K562 (cell line): ENCODE data around the gene POMGNT1. TPM values are rescaled to one million over a fixed set of nuclear protein-coding genes. Genes with fewer than 3 reads are reported as not detected.

Experiments
- CREB5 ChIP-seq: fragments of 250-450 bp; sonication (Bioruptor Pico); IDR thresholded peaks from 2 replicates; pipeline ENCODE4 v1.5.0; 2020; ENCODE audit warnings: mild to moderate bottlenecking
- EP300 ChIP-seq: IDR thresholded peaks from 2 replicates; pipeline ENCODE4 v1.6.1; 2012; ENCODE audit warnings: low read length, improper control_type of control experiment
- HDAC1 ChIP-seq, 2 experiments: fragments of 450-650 bp; IDR thresholded peaks; 2 replicates each; pipeline ENCODE4 v1.6.1; 2016 to 2017; ENCODE audit warnings: inconsistent platforms in 1 of 2, mild to moderate bottlenecking in 1 of 2, moderate library complexity in 1 of 2
- HMG20A ChIP-seq: fragments of 450-650 bp; formaldehyde crosslinking; conservative IDR thresholded peaks from 2 replicates; pipeline ENCODE4 v1.4.0; 2020; ENCODE audit warnings: mild to moderate bottlenecking, mixed read lengths
- HNRNPL ChIP-seq: fragments of 200-400 bp; formaldehyde crosslinking; IDR thresholded peaks from 2 replicates; pipeline ENCODE4 v1.6.1; 2017; ENCODE audit warnings: low read depth, mild to moderate bottlenecking, low read length
- KDM2B ChIP-seq: fragments of 250-450 bp; sonication (Bioruptor Pico); IDR thresholded peaks from 2 replicates; pipeline ENCODE4 v1.8.0; 2021; ENCODE audit warnings: mild to moderate bottlenecking, moderate library complexity
- PTTG1 ChIP-seq: fragments of 450-650 bp; IDR thresholded peaks from 2 replicates; pipeline ENCODE4 v1.6.1; 2016; ENCODE audit warnings: low read depth, mild to moderate bottlenecking, missing genetic modification characterization, missing compliant biosample characterization
- RUNX1 ChIP-seq: sonication (generic); IDR thresholded peaks from 2 replicates; pipeline ENCODE4 v1.6.1; 2016; ENCODE audit warnings: antibody characterized with exemption, low read depth
- SMARCE1 ChIP-seq: fragments of 450-650 bp; IDR thresholded peaks from 2 replicates; pipeline ENCODE4 v1.7.1; 2016; ENCODE audit warnings: mild to moderate bottlenecking
- TAF7 ChIP-seq: fragments of 450-650 bp; IDR thresholded peaks from 2 replicates; pipeline ENCODE4 v1.6.1; 2016; ENCODE audit warnings: missing genetic modification characterization, missing compliant biosample characterization
- TOE1 ChIP-seq, 2 experiments: fragments of 450-650 bp in 1 of 2; sonication (generic) in 1 of 2; formaldehyde crosslinking in 1 of 2; IDR thresholded peaks; 2 replicates each; pipeline versions ENCODE4 v1.7.1 to v1.8.0; 2016 to 2022; ENCODE audit warnings: borderline replicate concordance in 2 of 2, mild to moderate bottlenecking in 2 of 2, antibody characterized with exemption in 1 of 2, inconsistent platforms in 1 of 2, low read depth in 1 of 2, missing genetic modification reagents in 1 of 2, moderate library complexity in 1 of 2
- ZBTB33 ChIP-seq: sonication (generic); formaldehyde crosslinking; IDR thresholded peaks from 2 replicates; pipeline ENCODE4 v1.8.1; 2023; ENCODE audit warnings: mild to moderate bottlenecking, missing genetic modification reagents
- ZNF175 ChIP-seq: fragments of 200-800 bp; sonication (Bioruptor generic); IDR thresholded peaks from 2 replicates; pipeline ENCODE4 v1.6.1; 2016; ENCODE audit warnings: low read depth, mild to moderate bottlenecking, missing genetic modification characterization, missing compliant biosample characterization
- ZNF780A ChIP-seq: fragments of 250-450 bp; sonication (Bioruptor Pico); IDR thresholded peaks from 2 replicates; pipeline ENCODE4 v1.5.0; 2021; ENCODE audit warnings: mild to moderate bottlenecking
- polyA plus RNA-seq, 8 experiments: library from polyadenylated mRNA; depleted of rRNA in 4 of 8; stranded (reverse) in 5 of 8; unstranded in 3 of 8; fragments of >200 nt; fragmentation: Nextera tagmentation in 2 of 8; fragmentation: Illumina TruSeq in 1 of 8; extraction: Ambion mirVana in 2 of 8; extraction: Trizol in 1 of 8; gene quantifications; 2 replicates each; pipeline versions ENCODE4 v1.2.1 to v1.2.3, GENCODE V29; 2011 to 2014; ENCODE audit warnings: inconsistent platforms in 1 of 8, missing spikeins in 1 of 8
- total RNA-seq, 7 experiments: library from RNA; depleted of rRNA in 6 of 7; stranded (reverse); fragments of >200 nt in 6 of 7; fragmentation: Illumina TruSeq in 2 of 7; extraction: Trizol in 2 of 7; gene quantifications; 2 replicates each; pipeline versions ENCODE4 v1.2.1 to v1.2.3, GENCODE V29; 2011 to 2021; ENCODE audit warnings: low replicate concordance in 1 of 7
- TF ChIP-seq, protein P1 (sequence below), 2 experiments: fragments of 450-650 bp; formaldehyde crosslinking in 1 of 2; IDR thresholded peaks; 2 replicates each; pipeline versions ENCODE4 v1.4.0 to v1.6.1; 2014 to 2020; ENCODE audit warnings: mild to moderate bottlenecking in 2 of 2, borderline replicate concordance in 1 of 2, low read depth in 1 of 2

Gene POMGNT1
- total and polyA plus RNA-seq, 9 of the 15 experiments (the other 6 are each of a cell fraction or from before 2014, with no cell fraction given): 14.1 to 58.9 (median 37.8) TPM

DNA sequence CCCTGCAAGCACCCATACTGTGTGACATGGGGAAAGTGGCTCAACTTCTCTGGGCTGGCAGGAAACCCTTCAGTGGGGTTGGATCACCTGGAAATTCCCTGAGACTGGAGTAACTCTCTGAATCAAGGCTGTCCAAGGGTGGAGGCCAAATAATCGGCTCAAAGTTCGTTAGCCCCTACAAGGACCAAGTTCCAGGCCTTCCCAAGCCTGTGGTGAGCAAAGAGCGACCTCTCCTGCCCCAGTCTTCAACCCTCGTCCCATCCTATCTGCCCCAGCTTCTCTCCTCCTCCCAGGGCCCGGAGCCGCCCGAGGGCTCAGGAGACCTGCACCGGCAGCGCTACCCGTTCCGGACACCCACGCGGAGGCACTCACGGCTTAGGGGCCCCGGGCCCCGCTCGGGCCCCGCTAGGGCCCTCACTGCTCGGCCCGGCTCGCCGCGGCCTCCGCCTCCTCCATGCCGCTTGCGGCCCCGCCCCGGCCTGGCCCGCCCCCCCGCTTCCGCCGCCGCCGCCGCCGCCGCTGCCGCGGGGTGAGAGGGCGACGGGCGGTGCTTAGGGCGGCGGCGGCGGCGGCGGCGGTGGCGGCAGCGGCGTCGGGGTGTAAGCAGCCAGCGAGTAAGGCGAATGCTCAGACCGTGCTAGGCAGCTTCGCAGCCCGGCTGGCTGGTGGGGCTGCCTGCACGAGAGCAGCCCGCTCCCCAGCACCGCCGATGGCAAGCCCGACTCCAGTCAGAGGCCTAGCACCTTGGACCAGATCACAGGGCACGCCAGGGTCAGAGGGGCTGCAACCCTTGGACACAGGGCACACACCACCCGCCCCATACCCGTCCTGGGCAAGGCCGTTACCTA is at the start of gene POMGNT1 (continued):
- TF ChIP-seq, protein P1, sequence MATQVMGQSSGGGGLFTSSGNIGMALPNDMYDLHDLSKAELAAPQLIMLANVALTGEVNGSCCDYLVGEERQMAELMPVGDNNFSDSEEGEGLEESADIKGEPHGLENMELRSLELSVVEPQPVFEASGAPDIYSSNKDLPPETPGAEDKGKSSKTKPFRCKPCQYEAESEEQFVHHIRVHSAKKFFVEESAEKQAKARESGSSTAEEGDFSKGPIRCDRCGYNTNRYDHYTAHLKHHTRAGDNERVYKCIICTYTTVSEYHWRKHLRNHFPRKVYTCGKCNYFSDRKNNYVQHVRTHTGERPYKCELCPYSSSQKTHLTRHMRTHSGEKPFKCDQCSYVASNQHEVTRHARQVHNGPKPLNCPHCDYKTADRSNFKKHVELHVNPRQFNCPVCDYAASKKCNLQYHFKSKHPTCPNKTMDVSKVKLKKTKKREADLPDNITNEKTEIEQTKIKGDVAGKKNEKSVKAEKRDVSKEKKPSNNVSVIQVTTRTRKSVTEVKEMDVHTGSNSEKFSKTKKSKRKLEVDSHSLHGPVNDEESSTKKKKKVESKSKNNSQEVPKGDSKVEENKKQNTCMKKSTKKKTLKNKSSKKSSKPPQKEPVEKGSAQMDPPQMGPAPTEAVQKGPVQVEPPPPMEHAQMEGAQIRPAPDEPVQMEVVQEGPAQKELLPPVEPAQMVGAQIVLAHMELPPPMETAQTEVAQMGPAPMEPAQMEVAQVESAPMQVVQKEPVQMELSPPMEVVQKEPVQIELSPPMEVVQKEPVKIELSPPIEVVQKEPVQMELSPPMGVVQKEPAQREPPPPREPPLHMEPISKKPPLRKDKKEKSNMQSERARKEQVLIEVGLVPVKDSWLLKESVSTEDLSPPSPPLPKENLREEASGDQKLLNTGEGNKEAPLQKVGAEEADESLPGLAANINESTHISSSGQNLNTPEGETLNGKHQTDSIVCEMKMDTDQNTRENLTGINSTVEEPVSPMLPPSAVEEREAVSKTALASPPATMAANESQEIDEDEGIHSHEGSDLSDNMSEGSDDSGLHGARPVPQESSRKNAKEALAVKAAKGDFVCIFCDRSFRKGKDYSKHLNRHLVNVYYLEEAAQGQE (IDR thresholded peaks at IDR 0.05; ENCODE audit: borderline replicate concordance): 0 out of 2 replicates have a peak, but pooled peaks have one; percentile 23
- TF ChIP-seq, protein P1 (CRISPR knock-in tag; IDR thresholded peaks at IDR 0.05; ENCODE audit: low read depth): peak; percentile 51; the same call in 1 of the 2 replicates
- TF ChIP-seq ZNF175 (CRISPR knock-in tag) (no peak), SMARCE1 (no peak; the same call in 1 of the 2 replicates), RUNX1 (no peak), ZBTB33 (CRISPR knock-in tag) (0 out of 2 replicates have a peak, but pooled peaks have one; percentile 28), ZNF780A (CRISPR knock-in tag) (no peak), KDM2B (CRISPR knock-in tag) (no peak), HNRNPL (no peak), TOE1 (IDR thresholded peaks at IDR 0.05; ENCODE audit: borderline replicate concordance) (no peak), TOE1 (CRISPR knock-in tag; IDR thresholded peaks at IDR 0.05; ENCODE audit: borderline replicate concordance, low read depth) (no peak), HMG20A (CRISPR knock-in tag) (no peak), HDAC1 (IDR thresholded peaks at IDR 0.05) (peak in 1 of 2 experiments; percentile 79; a peak in 2 of 4 replicates), TAF7 (tag) (0 out of 2 replicates have a peak, but pooled peaks have one; percentile 15), EP300 (no peak), CREB5 (CRISPR knock-in tag) (no peak), PTTG1 (no peak)
